HG02870 (cell line): ENCODE data around the gene SYNJ1.
"Not testable (repeated sequence)": the region's sequence is repeated elsewhere in the genome, so short reads cannot be mapped to it uniquely, and the experiment has no call there.

Experiments used
- ATAC-seq: cut with Tn5 transposase; IDR thresholded peaks from one replicate; pipeline ENCODE4 v1.9.1; 2021; ENCODE audit warnings: mild to moderate bottlenecking, moderate library complexity; ENCODE audit not compliant: unreplicated experiment

SYNJ1 gene

DNA sequence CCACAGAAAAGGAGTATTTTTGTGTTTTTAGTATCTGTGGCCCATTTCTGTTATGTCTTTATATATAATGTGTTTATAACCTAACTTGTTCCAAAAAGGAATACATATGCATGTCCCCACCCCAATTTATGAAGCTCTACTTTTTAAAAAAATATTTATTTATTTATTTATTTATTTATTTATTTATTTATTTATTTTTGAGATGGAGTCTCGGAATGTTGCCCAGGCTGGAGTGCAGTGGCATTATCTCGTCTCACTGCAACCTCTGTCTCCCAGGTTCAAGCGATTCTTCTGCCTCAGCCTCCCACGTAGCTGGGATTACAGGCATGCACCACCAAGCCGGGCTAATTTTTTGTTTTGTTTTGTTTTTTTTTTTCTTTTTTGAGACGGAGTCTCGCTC is 32.3 kb downstream of the SYNJ1 start:
- not testable (repeated sequence) for ATAC-seq

DNA sequence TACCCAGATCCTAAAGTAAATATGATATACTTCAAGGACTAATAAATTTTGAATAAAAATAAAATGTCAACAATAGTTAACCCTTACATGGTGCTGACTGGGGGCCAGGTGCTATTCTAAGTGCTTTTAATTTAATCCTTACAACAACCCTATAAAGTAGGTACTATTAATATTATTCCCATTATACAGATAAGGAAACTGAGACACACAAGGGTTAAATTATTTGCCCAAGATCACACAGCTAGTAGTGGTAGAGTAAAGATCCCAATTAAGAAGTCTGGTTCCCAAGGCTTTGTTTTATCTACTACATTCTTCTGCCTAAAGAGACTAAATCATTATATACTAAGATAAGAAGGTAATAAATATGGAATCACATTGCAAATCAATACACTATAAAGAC is 34.2 kb downstream of the SYNJ1 start:
- no peak for ATAC-seq

DNA sequence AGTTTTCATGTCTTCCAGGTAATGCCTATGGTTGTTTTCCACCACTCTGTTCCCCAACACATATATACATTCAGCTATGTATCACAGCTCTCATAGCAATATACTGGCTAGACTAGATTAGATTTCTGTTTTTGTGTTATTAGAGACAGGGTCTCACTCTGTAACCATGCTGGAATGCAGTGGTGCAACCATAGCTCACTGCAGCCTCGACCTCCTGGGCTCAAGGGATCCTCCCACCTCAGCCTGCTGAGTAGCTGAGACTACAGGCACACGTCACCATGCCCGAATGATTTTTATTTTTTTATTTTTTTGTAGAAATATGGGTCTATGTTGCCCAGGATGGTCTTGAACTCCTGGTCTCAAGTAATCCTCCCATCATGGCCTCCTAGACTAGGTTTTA is 37.7 kb downstream of the SYNJ1 start:
- no peak for ATAC-seq

DNA sequence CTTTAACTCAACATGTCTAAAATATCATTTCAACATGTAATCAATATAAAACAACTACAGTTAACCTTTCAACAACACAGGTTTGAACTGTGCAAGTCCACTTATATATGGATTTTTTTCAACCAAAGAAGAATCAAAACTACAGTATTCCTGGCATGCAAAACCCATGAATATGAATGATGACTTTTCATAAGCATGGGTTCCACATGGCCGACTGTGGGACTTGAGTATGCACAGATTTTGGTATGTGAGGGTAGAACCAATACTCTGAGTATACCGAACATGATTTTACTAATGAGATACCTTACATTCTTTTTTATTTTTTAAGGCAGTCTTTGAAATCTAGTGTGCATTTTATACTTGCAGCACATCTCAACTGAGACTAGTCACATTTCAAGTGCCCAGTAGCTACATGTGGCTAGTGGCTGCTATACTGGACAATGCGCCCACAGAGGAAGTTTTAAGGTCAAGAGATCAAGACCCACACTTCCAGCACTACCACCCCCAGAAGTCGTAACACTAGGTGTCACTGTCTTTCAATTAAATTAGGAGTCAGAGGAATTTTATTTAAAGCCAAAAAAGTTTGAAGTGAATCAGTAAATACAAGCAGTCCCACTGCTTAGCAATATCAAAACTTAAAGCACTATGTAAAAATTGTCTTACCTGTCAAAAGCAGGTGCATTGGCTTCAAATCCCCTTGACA is 40.0 kb downstream of the SYNJ1 start:
- ATAC-seq: no peak

DNA sequence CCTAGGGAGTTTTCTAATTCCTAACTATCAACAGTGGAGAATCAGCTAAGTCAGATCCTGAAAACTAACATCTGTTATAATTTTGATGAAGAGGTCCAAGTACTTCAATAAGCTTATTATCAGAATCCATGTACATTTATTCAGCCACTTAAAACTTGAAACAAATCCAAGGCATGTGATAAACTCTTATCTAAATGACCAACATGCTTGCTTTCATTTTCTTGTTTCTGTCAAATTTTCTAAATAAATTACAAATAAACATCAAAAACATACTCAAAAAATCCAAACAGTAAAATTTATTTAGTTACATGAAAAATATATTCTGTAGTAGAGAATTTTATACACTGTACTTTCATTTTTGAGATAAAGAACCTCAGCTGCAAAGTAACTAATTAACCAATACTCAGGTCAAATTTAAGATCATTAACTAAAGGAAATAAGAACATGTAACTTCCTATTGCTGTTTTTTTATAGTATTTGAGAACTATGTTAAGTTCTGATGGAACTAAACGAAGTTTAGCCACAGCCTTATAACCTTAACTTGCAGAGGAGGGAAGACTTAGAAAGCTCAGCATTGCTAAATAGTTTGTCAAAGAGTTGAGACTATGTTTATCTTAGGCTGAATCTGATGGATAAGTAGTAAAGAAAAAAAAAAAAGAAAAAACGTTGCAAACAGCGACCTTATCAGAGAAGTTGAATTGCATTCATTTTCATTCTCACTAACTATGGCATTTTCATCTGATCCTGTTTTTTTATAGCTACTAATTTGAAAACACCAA is 44.9 kb downstream of the SYNJ1 start:
- ATAC-seq: no peak

DNA sequence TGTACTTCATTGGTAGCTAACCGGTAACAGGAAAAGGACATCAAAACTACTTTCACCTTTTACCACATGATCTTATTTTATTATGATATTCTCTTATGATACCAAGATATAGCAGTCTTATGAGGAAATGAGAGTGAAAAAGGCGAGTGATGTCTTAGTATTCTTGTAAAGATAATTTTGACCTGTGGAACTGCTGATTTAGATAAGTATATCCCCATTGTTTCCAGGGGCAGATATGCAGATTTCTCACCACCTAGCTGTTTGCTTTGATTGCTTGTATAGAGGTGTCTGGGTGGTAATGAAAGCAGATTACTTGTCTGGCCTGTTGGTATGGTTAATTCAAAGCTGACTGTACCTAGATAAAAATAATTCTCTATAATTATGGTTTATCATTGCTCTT is 53.1 kb downstream of the SYNJ1 start:
- no peak for ATAC-seq

DNA sequence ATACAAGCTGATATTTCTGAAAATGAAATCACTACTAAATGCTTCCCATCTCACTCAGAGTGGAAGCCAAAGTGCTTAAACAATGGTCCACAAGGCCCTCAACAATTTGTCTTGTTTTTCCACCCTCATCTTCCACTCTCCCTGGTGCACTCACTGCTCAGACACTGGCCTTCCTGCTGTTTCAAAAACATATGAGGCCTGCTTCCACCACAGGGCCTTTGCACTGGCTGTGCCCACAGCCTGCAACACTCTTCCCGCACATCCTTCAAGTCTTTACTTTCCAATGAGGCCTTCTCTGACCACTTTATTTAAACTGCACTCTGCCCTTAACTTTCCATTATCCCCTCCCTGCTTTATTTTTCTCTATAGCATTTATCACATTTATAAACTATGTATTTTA is 53.8 kb downstream of the SYNJ1 start:
- ATAC-seq: no peak

DNA sequence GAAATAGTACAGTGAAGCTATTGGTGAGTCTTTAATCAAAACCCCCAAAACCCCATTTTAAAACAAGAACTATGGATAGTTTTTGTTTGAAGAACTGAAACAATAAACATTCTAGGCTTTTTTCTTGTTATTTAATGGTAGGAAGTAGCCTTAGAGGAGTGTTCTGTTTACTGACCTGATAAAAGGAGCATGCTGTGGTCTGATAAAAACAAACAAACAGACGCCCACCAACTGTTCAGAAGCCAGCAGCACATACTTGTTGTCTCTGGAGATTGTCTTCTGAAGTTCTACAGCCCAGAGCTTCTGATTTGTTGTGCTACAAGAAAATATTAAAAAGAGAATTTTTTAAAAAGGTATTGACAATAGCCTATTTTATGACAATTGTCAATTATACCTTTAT is 61.6 kb downstream of the SYNJ1 start:
- no peak for ATAC-seq

DNA sequence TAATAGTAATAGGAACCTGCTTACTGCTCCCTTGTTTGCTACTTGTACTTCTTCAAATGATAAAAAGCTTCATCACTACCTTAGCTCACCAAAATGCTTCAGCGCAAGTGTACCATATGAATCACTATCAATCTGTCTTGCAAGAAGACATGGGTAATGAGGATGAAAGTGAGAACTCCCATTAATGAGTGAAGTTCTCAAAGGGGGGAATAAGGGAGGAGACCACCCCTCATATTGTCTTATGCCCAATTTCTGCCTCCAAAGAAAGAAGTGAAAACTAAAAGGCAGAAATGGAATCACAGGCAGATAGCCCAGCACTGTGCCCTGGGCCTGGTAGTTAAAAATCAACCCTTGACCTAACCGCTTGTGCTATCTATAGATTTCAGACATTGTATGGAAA is 63.7 kb downstream of the SYNJ1 start:
- not testable (repeated sequence) for ATAC-seq

DNA sequence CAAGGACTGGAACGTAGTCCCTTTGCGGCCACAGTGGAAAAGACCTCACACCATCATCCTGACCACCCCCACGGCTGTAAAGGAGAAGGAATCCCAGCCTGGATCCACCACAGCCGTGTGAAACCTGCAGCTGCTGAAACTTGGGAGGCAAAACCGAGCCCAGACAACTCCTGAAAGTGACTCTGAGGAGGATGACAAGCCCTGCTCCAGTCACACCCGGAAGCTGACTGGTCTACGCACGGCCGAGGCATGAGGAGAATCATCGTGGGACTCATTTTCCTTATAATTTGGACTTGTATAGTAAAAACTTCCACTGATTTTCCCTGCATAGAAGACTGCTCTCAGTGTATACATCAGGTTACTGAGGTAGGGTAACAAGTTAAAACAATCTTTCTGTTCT is 65.8 kb downstream of the SYNJ1 start:
- not testable (repeated sequence) for ATAC-seq

DNA sequence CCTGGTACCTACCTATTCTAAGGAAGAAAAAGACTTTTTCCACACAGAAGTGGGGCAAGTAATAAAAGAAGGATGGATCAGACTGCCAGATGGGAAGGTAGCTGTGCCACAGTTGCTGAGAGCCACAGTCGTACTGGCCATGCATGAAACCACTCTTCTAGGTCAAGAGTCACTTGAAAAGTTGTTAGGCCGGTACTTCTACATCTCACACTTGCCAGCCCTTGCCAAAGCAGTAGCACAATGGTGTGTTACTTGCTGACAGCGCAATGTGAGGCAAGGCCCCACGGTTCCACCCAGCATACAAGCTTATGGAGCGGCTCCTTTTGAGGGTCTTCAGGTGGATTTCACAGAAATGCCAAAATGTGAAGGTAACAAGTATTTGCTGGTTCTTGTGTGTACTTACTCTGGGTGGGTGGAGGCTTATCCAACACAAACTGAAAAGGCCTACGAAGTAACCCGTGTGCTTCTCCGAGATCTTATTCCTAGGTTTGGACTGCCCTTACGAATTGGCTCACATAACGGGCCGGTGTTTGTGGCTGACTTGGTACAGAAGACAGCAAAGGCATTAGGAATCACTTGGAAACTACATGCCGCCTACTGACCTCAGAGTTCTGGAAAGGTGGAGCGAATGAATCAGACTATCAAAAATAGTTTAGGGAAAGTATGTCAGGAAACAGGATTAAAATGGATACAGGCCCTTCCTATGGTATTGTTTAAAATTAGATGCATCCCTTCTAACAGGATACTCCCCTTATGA is 66.6 kb downstream of the SYNJ1 start:
- ATAC-seq: not testable (repeated sequence)

DNA sequence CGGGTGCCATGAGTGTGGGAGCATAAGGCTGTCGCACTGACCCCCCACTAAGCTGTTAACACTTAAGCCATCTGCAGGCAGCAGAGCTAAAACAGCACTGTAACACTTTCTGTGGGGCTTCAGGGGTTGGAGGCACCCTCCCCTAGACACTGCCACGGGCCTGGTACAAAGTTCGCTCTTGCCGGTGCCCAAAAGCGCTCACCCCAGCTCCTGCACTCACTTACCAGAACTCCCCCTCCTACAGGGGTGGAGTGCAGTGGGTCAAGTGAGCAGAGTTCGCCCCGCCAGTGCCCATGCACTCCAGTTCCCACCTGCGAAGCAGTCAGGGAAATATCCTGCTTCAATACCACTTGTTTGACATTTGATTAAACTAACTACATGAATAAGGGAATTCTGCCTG is 69.3 kb downstream of the SYNJ1 start:
- ATAC-seq: no peak

DNA sequence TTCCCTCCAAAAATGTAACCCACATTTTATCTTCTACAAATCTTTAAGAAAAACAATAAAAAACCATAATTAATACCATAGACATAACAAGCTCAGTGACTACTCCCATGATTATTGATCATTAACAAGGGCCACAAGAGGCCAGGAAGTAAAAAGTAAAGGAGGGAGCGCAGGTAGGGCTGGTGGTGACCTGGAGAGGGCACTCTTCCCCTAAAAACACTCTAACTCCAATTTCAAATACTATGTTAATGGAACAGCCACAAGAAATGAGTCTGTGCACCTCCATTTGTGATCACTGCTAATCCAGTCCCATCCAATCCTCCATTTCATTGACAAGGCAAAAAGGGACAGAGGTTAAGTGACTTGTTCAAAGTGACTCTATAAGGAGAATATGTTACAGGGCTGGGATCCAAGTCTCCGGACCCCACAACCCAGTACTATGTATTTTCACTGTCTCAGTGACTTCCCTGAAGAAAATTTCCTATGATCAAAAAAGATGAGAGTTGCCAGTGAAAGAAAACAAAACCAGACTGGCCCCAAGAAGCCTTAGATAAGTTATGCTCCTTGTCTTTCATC is 74.4 kb downstream of the SYNJ1 start:
- ATAC-seq: no peak

DNA sequence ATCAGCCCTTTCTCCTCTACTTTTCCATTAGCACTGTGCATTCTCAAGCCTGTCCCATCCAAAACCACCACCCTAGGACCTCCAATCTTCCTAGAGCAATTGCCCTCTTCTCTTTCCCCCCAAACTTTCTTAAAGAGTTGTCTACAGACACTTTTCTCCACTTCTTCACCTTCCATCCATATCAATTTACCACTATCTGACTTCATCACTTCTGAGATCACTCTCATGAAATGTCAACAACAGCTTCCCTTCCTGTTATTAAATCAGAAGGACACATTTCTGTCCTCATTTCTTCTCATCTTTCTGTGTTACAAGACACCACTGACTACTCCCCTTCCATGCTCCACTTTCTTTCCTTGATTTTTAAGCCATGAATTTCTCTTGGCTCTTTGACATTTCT is 79.6 kb downstream of the SYNJ1 start:
- no peak for ATAC-seq

DNA sequence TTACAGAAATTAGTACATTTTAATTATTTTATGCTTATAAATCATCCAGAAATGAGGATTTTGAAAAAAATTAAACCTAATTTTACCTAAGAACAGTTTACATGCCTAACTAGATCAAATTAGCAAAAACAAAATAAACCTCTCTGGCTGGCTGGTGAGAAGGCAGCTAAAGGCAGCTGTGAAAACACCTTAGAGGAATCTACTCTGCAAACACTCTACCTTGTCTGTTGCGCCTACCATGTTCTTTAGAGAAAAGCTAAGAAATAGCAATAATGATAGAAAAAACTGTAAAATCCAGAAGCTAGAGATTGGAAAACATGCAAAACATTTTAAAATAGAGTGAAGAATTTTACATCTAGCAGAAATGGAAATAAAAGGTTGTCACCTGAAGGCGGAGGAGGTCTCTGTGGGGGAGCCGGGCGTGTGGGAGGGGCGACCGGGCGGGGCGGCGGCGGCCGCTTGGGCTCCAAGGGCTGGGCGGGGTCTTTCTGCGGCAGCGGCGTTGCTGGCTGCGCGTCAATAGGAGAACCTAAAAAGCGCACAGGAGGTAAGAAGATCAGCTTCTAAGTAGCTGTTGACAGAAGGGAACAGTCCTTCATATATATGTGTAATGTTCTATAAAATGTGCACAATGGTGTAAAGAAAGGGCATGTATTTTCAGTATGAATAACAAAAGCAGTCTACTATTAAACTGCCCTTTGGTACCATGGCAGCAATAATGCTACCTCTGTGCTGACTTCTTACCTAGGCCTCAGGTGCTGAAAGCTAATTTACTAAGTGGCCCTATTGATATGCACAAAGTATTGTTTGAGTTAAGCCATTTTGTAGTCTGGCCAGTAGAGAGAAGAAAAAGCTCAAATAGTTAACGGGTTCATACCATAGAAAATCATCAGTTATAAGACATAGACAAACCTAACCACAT is 82.3 kb downstream of the SYNJ1 start:
- ATAC-seq: no peak

DNA sequence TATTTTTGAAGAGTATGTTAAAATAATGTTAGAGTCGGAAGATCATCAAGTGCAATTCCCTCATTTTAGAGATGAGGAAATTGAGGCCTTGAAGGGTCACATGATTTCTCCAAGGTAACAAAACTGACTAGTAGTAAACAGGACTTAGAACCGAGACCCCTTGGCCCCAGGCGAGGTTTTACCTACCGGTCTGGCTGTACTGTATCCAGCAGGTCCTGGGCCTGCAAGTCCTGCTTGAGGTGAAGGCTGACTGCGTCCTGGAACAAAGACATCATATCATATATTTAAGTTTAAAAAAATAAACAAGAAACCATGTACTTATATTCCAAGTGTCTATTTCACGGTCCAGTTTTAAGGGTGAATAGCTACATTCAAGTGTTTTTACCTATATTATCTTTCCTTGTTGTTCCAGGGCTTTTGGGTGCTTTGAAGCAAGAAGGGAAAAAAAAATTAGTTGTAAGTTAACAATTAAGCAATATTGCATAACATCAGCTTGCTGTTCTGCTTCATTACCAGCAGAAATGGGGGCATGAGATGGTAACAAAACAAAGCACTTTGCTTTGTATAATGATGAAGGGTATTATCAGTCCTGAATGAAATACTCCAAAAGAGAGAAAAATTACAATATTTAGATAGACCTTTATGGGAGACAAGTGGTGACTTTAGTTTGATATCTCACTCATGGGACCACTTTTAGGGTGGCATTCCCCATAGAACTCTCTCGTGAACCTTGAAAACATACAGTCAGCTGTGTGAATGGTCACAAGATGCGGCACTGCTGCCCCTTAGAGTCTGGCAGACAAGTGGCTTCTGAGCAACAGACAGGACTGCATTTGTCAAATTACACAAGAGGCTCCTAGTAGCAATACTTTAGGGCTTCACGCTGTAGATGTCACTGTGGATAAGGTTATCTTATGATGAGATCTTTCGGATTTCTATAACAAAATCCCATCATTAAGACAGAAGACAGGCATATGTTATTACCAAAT is 85.8 kb downstream of the SYNJ1 start:
- ATAC-seq: no peak

DNA sequence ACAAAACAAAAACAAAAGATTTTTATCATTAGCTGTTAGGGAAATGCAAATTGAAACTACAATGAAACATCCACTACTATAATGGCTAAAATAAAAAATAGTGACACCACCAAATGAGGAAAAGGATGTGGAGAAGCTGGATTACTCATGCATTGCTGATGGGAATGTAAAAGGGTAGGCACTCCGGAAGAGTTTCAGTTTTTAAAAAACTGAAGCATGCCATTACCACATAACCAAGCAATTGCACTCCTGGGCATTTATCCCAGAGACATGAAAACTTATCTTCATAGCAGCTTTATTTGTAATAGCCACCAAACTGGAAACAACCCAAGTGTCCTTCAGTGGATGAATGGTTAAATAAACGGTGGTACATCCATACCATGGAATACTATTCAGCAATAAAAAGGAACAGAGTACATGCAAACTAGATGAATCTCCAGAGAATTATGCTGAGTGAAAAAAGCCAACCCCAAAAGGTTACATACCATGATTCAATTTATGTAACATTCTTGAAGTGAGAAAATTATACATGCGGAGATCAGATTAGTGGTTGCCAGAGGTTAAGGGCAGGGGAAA is 101.1 kb downstream of the SYNJ1 start:
- no peak for ATAC-seq

DNA sequence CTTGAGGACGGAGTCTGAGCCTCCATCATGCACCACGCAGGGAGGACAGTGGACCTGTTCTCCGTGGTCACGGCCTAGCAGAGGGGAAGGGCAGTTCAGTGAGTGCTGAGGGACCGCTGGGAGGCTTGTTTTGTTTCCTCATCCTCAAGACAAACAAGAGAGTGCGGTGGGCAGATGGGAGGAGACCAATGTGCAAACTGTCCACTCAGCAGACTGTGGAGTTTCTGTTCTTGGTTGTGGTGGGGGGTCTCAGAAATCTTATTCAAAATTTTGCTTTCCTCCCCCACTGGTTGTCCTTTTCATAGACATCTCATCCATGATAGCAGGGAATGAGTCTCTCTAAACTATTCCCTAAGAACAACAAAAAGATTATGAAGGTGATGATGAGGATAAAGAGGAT is 109.6 kb downstream of the SYNJ1 start:
- ATAC-seq: not testable (repeated sequence)
